ENCODE measurements around the gene ATAD3B.
"Not testable (repeated sequence)": the region's sequence is repeated elsewhere in the genome, so short reads cannot be mapped to it uniquely, and the experiment has no call there.

The ATAD3B gene

DNA sequence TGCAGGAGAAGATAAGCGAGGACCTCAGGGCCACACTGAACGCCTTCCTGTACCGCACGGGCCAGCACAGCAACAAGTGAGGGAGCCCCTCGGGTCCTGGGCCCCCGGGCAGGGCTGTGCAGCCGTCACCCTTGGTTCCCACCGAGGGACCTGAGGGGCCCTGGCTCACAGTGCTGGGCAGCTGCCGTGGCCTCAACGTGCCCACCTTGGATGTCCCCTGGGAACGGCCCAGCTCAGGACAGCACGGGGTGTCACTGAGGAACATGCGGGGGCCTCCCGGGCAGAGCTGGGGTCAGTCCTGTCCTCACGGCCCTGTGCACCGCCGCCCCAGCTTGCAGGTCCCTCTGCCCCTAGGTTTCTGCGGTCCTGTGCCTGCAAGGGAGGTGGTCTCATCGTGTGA is 12.4 kb upstream of the ATAD3B start:
- H3K4me3 ChIP-seq (ENCODE audit: low read depth, low read length); H3K27me3 ChIP-seq (ENCODE audit: control insufficient read depth, insufficient read depth, low read length); H3K9ac ChIP-seq (ENCODE audit: low read depth, low read length); H3K36me3 ChIP-seq (ENCODE audit: control insufficient read depth, insufficient read depth, low read length); H3K9me3 ChIP-seq (ENCODE audit: control insufficient read depth, insufficient read depth, low read length); H3K4me1 ChIP-seq (ENCODE audit: control insufficient read depth, insufficient read depth, low read length): not testable (repeated sequence)

DNA sequence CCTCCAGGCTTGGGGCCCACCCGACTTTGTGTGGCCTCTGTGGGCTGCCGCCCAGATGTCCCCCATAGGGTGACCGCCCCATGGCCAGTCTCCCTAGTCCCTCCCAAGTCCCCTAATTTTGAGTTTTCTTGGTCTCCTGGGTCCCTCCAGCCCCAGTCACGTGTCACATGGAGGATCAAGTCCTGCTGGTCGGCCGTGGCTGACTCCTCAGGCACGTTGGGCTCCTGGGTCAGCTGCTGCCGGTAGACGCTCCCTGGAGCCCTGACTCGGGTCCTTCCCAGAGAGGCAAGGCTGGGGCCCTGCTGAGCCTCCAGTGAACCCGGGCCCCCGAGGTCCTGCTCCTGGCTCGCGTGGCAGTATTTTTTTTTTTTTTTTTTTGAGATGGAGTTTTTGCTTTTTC is 11.9 kb upstream of the ATAD3B start:
- H3K4me1 ChIP-seq (ENCODE audit: control insufficient read depth, insufficient read depth, low read length); H3K36me3 ChIP-seq (ENCODE audit: control insufficient read depth, insufficient read depth, low read length); H3K4me3 ChIP-seq (ENCODE audit: low read depth, low read length); H3K9ac ChIP-seq (ENCODE audit: low read depth, low read length); H3K9me3 ChIP-seq (ENCODE audit: control insufficient read depth, insufficient read depth, low read length); H3K27me3 ChIP-seq (ENCODE audit: control insufficient read depth, insufficient read depth, low read length): not testable (repeated sequence)

DNA sequence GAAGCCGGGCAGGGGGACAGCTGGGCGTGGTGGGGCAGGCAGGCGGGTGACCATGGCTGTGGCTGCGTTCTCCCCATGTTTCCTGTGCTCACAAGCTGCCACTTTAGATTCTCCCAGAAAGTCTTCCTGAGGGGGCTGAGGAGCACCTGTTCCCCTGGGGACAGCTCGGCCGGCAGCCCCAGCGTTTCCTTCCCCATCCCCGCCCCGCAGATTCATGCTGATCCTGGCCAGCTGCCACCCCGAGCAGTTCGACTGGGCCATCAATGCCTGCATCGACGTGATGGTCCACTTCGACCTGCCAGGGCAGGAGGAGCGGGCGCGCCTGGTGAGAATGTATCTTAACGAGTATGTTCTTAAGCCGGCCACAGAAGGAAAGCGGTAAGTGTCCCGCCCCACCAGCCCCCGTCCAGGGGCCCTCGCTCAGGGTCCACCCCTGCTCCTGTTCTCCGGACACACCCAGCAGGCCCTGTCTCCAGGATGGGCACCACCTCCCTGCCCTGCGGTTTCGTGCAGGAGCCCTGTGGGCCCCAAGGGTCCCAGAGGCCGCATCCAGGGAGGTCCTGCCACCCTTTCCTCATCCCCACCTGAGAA is 10.9 kb upstream of the ATAD3B start:
- no peak overlapping the region for H3K4me3 ChIP-seq (ENCODE audit: low read depth, low read length)
- H3K4me1 ChIP-seq (ENCODE audit: control insufficient read depth, insufficient read depth, low read length) = no peaks in the 10 kb centered on the region
- H3K9ac ChIP-seq (ENCODE audit: low read depth, low read length) = no peak overlapping the region

DNA sequence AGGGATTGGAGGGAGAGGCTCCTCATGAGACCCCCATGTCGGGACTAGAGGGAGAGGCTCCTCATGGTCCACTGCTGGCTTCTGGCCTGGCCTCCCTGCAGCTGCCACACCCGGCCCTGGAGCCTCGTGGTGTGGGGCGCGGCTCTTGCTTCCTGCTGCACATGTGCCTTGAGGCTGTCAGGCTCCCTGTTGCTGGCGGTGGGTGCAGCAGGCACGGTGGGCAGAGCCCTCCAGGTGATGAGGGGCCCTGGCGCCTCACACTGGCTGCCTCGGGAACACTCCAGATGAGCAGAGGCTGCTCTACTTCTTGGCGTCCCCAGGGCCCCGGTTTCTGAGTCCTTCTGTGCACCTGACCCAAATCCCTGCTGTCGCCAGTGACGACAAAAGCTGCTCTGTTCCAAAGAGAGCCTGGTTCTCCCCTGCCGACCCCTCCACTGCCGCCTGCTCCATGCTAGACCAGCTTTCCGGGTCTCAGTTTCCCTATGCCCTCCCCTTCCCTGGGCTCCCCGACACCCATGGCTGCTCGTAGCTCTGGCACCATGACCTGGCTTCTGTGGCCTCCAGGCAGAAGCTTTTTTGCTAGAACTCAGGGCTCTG is 9.7 kb upstream of the ATAD3B start:
- Histone ChIP-seq H3K27me3 (ENCODE audit: control insufficient read depth, insufficient read depth, low read length) (no peaks in the 10 kb centered on the region), H3K36me3 (ENCODE audit: control insufficient read depth, insufficient read depth, low read length) (no peaks in the 10 kb centered on the region), H3K9ac (ENCODE audit: low read depth, low read length) (peak overlapping the region; percentile 24), H3K9me3 (ENCODE audit: control insufficient read depth, insufficient read depth, low read length) (no peaks in the 10 kb centered on the region), H3K4me1 (ENCODE audit: control insufficient read depth, insufficient read depth, low read length) (no peaks in the 10 kb centered on the region), H3K4me3 (ENCODE audit: low read depth, low read length) (no peak overlapping the region)

More for the DNA sequence above, 10.9 kb upstream of the ATAD3B start:
- H3K27me3 ChIP-seq (ENCODE audit: control insufficient read depth, insufficient read depth, low read length) = no peaks in the 10 kb centered on the region
- H3K36me3 ChIP-seq (ENCODE audit: control insufficient read depth, insufficient read depth, low read length) = no peaks in the 10 kb centered on the region
- H3K9me3 ChIP-seq (ENCODE audit: control insufficient read depth, insufficient read depth, low read length) = no peaks in the 10 kb centered on the region

DNA sequence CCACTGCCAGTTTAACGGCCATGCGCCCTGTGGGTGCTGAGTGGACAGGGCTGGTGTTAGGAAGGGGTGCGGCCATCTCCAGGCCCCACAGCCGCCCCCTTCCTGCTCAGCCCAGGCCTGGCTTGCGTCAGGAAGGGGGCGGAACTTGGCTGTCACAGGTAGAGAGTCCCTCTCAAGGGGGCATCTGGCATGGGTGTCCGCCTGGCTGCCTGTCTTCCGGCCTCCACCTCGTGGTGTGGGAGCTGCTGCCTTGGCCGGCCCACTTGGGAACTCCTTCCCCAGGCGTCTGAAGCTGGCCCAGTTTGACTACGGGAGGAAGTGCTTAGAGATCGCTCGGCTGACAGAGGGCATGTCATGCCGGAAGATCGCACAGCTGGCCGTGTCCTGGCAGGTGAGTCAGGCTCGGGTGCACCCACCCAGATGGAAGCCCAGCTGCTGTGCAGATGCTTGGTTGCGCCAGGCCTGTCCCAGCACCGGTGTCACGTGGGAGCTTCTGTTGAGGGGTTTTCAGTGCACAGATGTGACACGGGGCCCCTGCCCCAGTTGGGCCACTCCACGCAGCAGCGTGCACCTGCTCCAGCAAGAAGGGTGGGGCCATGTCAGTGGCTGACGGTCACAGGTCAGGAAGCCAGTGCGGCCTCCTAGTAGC is 9.1 kb upstream of the ATAD3B start:
- Histone ChIP-seq H3K36me3 (ENCODE audit: control insufficient read depth, insufficient read depth, low read length) (no peaks in the 10 kb centered on the region), H3K4me3 (ENCODE audit: low read depth, low read length) (no peak overlapping the region), H3K9me3 (ENCODE audit: control insufficient read depth, insufficient read depth, low read length) (no peaks in the 10 kb centered on the region), H3K9ac (ENCODE audit: low read depth, low read length) (peak overlapping the region; percentile 24), H3K27me3 (ENCODE audit: control insufficient read depth, insufficient read depth, low read length) (no peaks in the 10 kb centered on the region), H3K4me1 (ENCODE audit: control insufficient read depth, insufficient read depth, low read length) (no peaks in the 10 kb centered on the region)

DNA sequence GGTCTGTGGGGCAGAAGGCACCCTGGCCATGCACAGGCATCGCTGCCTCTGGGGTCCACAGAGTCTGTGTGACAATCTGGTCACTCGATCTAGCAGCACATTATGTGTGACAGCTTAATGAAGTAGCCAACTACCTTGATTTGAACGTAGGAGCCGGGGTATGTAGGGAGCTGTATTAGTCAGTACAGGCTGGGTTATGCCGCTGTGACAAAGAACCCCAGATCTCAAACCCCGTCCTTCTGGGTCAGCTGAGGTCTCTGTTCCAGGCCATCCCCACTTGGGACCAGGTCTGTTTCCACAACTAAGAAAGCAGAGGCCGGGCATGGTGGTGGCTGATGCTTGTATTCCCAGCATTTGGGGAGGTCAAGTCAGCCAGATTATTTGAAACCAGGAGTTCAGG is 8.3 kb upstream of the ATAD3B start:
- Histone ChIP-seq H3K9me3 (ENCODE audit: control insufficient read depth, insufficient read depth, low read length) (no peaks in the 10 kb centered on the region), H3K27me3 (ENCODE audit: control insufficient read depth, insufficient read depth, low read length) (no peaks in the 10 kb centered on the region), H3K4me1 (ENCODE audit: control insufficient read depth, insufficient read depth, low read length) (no peaks in the 10 kb centered on the region), H3K9ac (ENCODE audit: low read depth, low read length) (no peak overlapping the region), H3K36me3 (ENCODE audit: control insufficient read depth, insufficient read depth, low read length) (no peaks in the 10 kb centered on the region), H3K4me3 (ENCODE audit: low read depth, low read length) (no peak overlapping the region)

DNA sequence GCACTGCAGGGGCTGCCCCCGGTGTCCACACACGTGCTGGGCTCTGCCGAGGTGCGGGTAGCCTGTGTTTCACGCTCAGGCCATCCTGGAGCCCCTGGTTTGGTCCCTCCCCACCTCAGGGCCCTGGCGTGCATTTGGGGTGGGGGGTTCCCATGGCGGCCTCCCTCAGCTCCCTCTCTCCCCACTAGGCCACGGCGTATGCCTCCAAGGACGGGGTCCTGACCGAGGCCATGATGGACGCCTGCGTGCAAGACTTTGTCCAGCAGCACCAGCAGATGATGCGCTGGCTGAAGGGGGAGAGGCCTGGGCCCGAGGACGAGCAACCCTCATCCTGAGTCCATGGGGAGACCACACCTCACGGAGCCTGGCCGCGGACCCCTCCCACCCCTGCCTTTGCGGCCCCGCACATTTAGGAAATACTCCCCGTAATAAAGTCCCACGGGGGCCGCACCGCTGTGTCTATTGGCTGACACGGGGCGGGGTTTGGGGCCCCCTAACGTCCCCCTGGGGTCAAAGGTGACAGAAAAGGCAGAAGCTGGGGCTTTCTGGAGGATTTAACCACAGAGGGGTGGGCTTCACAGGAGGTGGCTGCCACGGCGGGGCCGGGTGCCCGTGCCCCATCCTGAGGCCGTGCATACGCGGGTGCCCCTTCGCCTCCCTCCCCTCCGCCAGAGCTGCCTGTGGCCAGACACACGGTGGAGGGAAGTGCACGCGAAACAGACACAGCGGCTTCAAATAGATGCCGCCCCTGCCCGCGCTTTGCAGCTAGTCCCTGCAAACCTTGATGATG is 3.2 kb upstream of the ATAD3B start:
- H3K4me1 ChIP-seq (ENCODE audit: control insufficient read depth, insufficient read depth, low read length); H3K9ac ChIP-seq (ENCODE audit: low read depth, low read length); H3K36me3 ChIP-seq (ENCODE audit: control insufficient read depth, insufficient read depth, low read length); H3K4me3 ChIP-seq (ENCODE audit: low read depth, low read length); H3K27me3 ChIP-seq (ENCODE audit: control insufficient read depth, insufficient read depth, low read length); H3K9me3 ChIP-seq (ENCODE audit: control insufficient read depth, insufficient read depth, low read length): not testable (repeated sequence)

DNA sequence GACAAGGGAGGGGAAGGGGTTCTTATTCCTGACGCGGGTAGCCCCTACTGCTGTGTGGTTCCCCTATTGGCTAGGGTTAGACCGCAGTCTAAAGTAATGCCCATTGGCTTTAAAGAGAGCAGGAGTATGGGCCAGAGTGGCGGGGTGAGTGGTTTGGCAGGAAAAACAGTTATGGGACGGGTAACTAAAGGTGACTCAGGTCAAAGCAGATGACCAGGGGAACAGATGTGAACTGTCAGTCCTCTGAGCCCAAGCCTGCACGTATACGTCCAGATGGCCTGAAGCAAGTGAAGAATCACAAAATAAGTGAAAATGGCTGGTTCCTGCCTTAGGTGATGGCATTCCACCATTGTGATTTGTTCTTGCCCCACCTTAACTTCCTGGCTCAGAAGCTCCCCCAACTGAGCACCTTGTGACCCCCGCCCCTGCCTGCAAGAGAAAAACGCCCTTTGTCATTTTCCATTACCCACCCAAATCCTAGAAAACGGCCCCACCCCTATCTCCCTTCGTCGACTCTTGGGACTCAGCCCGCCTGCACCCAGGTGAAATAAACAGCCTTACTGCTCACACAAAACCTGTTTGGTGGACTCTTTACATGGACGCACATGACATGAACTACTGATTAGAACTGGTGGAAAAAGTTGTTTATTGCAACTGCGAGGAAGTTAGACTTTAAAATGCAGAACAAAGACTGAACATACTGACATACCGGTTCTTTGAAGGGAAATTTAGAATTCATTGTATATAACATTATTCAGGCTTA is 758 bp upstream of the ATAD3B start:
- no peaks in the 10 kb centered on the region for H3K27me3 ChIP-seq (ENCODE audit: control insufficient read depth, insufficient read depth, low read length)
- no peaks in the 10 kb centered on the region for H3K36me3 ChIP-seq (ENCODE audit: control insufficient read depth, insufficient read depth, low read length)
- H3K4me1 ChIP-seq (ENCODE audit: control insufficient read depth, insufficient read depth, low read length) = no peaks in the 10 kb centered on the region
- no peaks in the 10 kb centered on the region for H3K9me3 ChIP-seq (ENCODE audit: control insufficient read depth, insufficient read depth, low read length)
- peak overlapping the region; percentile 76 for H3K4me3 ChIP-seq (ENCODE audit: low read depth, low read length)
- peak overlapping the region; percentile 38 for H3K9ac ChIP-seq (ENCODE audit: low read depth, low read length)

DNA sequence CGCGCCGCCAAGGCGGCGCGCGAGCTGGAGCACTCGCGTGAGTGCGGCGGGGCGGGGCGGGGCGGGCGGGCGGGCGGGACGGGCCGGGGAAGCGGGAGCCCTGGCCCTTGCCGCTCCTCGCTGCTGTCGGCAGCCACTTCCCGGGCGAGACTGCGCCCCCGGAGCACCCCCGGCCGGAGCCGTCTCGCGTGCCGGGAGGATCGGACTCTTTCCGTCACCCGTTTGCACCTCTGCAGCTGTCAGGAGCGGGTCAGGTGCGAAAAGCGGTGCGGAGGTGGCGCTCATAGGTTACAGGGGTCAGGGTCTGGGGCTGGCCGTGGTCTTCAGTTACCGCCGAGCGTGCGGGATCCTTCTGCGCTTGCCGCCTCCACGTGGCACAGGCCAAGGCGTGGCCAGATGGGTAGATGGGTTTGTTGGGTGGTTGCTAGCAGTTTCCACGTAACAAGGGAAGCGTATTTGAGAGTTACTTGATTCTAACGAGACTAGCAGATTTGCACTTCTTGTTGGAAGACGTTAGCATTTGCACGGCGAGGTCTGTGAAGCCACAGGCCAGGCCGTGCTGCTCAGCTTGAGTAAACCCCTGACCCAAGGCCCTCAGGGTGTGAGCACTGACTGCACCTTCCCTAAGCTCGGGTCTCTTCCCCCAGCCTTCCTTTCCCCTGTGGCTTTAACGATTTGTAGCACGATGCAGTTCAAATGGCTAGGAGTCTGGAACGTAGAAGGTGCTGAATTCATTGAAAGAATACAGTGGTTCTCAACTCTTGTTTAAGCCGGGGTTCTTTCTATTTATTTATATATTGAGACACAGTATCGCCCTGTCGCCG is 700 bp downstream of the ATAD3B start:
- H3K27me3 ChIP-seq (ENCODE audit: control insufficient read depth, insufficient read depth, low read length); H3K36me3 ChIP-seq (ENCODE audit: control insufficient read depth, insufficient read depth, low read length); H3K4me1 ChIP-seq (ENCODE audit: control insufficient read depth, insufficient read depth, low read length); H3K9me3 ChIP-seq (ENCODE audit: control insufficient read depth, insufficient read depth, low read length): not testable (repeated sequence)
- Histone ChIP-seq H3K9ac (ENCODE audit: low read depth, low read length) (peak overlapping the region; percentile 32), H3K4me3 (ENCODE audit: low read depth, low read length) (peak overlapping the region; percentile 67)

DNA sequence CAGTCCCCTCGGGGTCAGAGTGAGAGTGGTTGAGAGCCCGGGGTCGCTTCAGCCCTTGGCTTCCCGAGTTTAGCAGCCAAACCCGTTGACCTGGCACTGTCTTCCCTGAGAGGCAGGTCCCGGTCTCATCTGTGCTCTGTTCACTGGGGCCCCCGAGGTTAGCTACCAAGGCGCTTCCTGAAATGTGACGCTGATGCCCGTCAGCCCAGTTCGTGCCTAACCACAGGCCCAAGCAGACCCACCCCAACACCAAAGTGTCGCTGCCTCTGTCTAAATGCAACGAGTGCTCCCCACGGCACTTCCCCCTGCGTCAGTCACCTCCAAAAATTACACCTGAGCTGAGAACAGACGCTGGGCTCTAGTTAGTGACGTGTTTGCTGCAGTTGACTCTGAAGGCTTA is 4.4 kb downstream of the ATAD3B start:
- H3K4me3 ChIP-seq (ENCODE audit: low read depth, low read length); H3K4me1 ChIP-seq (ENCODE audit: control insufficient read depth, insufficient read depth, low read length); H3K27me3 ChIP-seq (ENCODE audit: control insufficient read depth, insufficient read depth, low read length); H3K9me3 ChIP-seq (ENCODE audit: control insufficient read depth, insufficient read depth, low read length); H3K9ac ChIP-seq (ENCODE audit: low read depth, low read length): not testable (repeated sequence)
- H3K36me3 ChIP-seq (ENCODE audit: control insufficient read depth, insufficient read depth, low read length) = peaks cover 32% of the 10 kb centered on the region

DNA sequence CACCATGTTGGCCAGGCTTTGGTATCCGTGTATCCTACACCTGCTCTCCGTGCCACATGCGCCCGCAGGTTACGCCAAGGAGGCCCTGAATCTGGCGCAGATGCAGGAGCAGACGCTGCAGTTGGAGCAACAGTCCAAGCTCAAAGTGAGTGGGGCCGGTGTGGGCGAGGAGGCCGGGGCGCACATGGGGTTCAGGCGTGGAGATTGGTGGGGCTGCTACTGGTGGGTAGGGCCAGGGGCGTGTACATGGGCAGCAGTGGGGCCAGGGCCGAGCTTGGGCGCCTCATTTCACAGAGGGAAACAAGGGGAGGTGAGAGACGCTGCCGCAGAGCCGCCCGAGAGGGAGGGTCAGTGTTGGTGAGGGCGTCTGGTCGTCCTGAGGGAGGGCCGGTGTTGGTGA is 5.6 kb downstream of the ATAD3B start:
- Histone ChIP-seq H3K4me1 (ENCODE audit: control insufficient read depth, insufficient read depth, low read length) (no peaks in the 10 kb centered on the region), H3K9me3 (ENCODE audit: control insufficient read depth, insufficient read depth, low read length) (no peaks in the 10 kb centered on the region), H3K9ac (ENCODE audit: low read depth, low read length) (no peak overlapping the region), H3K27me3 (ENCODE audit: control insufficient read depth, insufficient read depth, low read length) (no peaks in the 10 kb centered on the region), H3K4me3 (ENCODE audit: low read depth, low read length) (no peak overlapping the region), H3K36me3 (ENCODE audit: control insufficient read depth, insufficient read depth, low read length) (peaks cover 34% of the 10 kb centered on the region)

Measured in iPS-15b (cell line).